HepG2 (cell line): ENCODE results near the gene CALML6. TPM values are rescaled to one million over a fixed set of nuclear protein-coding genes. Genes with fewer than 3 reads are reported as not detected.

Experiments
- AGO1 ChIP-seq: fragments of 200-400 bp; formaldehyde crosslinking; IDR thresholded peaks from 2 replicates; pipeline ENCODE4 v1.6.1; 2017; ENCODE audit warnings: mild to moderate bottlenecking, low read depth, low read length, moderate library complexity; ENCODE audit not compliant: poor library complexity, severe bottlenecking
- ATF1 ChIP-seq: IDR thresholded peaks from 2 replicates; pipeline ENCODE4 v1.6.1; 2016; ENCODE audit warnings: mild to moderate bottlenecking, control low read depth
- DMTF1 ChIP-seq: sonication (generic); formaldehyde crosslinking; IDR thresholded peaks from 2 replicates; pipeline ENCODE4 v1.4.0; 2020; ENCODE audit warnings: mild to moderate bottlenecking, missing genetic modification reagents
- E2F5 ChIP-seq: sonication (generic); formaldehyde crosslinking; conservative IDR thresholded peaks from 2 replicates; pipeline ENCODE4 v1.4.0; 2020; ENCODE audit warnings: missing genetic modification reagents
- ELF3 ChIP-seq: IDR thresholded peaks from 2 replicates; pipeline ENCODE4 v1.6.1; 2016; ENCODE audit warnings: missing genetic modification reagents, missing compliant biosample characterization
- FOXM1 ChIP-seq: sonication (generic); formaldehyde crosslinking; IDR thresholded peaks from 2 replicates; pipeline ENCODE4 v1.5.0; 2020; ENCODE audit warnings: missing genetic modification reagents
- HNF4A ChIP-seq: sonication (generic); formaldehyde crosslinking; IDR thresholded peaks from 2 replicates; pipeline ENCODE4 v1.4.0; 2020; ENCODE audit warnings: missing genetic modification reagents
- NBN ChIP-seq: fragments of 450-650 bp; conservative IDR thresholded peaks from 2 replicates; pipeline ENCODE4 v1.6.1; 2017
- PAF1 ChIP-seq: IDR thresholded peaks from 2 replicates; pipeline ENCODE4 v1.6.1; 2016; ENCODE audit warnings: missing genetic modification reagents, missing compliant biosample characterization
- PBX3 ChIP-seq: sonication (generic); formaldehyde crosslinking; IDR thresholded peaks from 2 replicates; pipeline ENCODE4 v1.8.1; 2023; ENCODE audit warnings: missing genetic modification reagents, inconsistent platforms, borderline replicate concordance
- RERE ChIP-seq: IDR thresholded peaks from 2 replicates; pipeline ENCODE4 v1.6.1; 2016; ENCODE audit warnings: low read depth, missing genetic modification reagents, missing compliant biosample characterization
- SMC3 ChIP-seq: IDR thresholded peaks from 2 replicates; pipeline ENCODE4 v1.6.1; 2011; ENCODE audit warnings: low read length, improper control_type of control experiment
- SOX5 ChIP-seq: IDR thresholded peaks from 2 replicates; pipeline ENCODE4 v1.6.1; 2016; ENCODE audit warnings: borderline replicate concordance
- SRSF4 ChIP-seq: fragments of 200-400 bp; formaldehyde crosslinking; IDR thresholded peaks from one replicate; pipeline ENCODE4 v1.6.1; 2018; ENCODE audit warnings: mild to moderate bottlenecking, low read depth, low read length, moderate library complexity; ENCODE audit not compliant: poor library complexity, severe bottlenecking
- XRCC5 ChIP-seq: fragments of 200-400 bp; formaldehyde crosslinking; optimal IDR thresholded peaks from 2 replicates; pipeline ENCODE3; 2017; ENCODE audit warnings: mild to moderate bottlenecking, low read length
- ZBTB21 ChIP-seq: sonication (generic); formaldehyde crosslinking; IDR thresholded peaks from 2 replicates; pipeline ENCODE4 v1.4.0; 2020; ENCODE audit warnings: missing genetic modification reagents
- ZBTB7B ChIP-seq: sonication (generic); formaldehyde crosslinking; IDR thresholded peaks from 2 replicates; pipeline ENCODE4 v1.4.0; 2020; ENCODE audit warnings: missing genetic modification reagents
- ZBTB8A ChIP-seq: sonication (generic); formaldehyde crosslinking; IDR thresholded peaks from 2 replicates; pipeline ENCODE4 v1.4.0; 2020; ENCODE audit warnings: mild to moderate bottlenecking, low read depth, missing genetic modification reagents, borderline replicate concordance
- ZNF138 ChIP-seq: sonication (generic); formaldehyde crosslinking; IDR thresholded peaks from 2 replicates; pipeline ENCODE4 v1.5.0; 2020; ENCODE audit warnings: mild to moderate bottlenecking, low read depth, missing genetic modification reagents
- ZNF619 ChIP-seq: sonication (generic); formaldehyde crosslinking; IDR thresholded peaks from 2 replicates; pipeline ENCODE4 v1.4.0; 2020; ENCODE audit warnings: mild to moderate bottlenecking, missing genetic modification reagents
- ZNF772 ChIP-seq: sonication (generic); formaldehyde crosslinking; IDR thresholded peaks from 2 replicates; pipeline ENCODE4 v1.5.0; 2020; ENCODE audit warnings: mild to moderate bottlenecking, missing genetic modification reagents
- polyA plus RNA-seq, 8 experiments: library from polyadenylated mRNA; depleted of rRNA in 3 of 8; stranded (reverse) in 7 of 8; unstranded in 1 of 8; fragments of >200 nt; fragmentation: Illumina TruSeq in 4 of 8; extraction: Trizol in 4 of 8; gene quantifications; 2 replicates each; pipeline versions ENCODE4 v1.2.1 to v1.2.3, GENCODE V29; 2011 to 2016; ENCODE audit warnings: low read depth in 4 of 8, missing spikeins in 1 of 8, mixed read lengths in 1 of 8; ENCODE audit not compliant: insufficient read depth in 1 of 8
- total RNA-seq, 5 experiments: library from RNA; depleted of rRNA; stranded (reverse); fragments of >200 nt; fragmentation: Illumina TruSeq; extraction: Trizol; gene quantifications; 2 replicates each; pipeline ENCODE4 v1.2.3, GENCODE V29; 2016; ENCODE audit warnings: low read depth in 1 of 5

CALML6 gene
- total and polyA plus RNA-seq, 2 of the 13 experiments (the other 11 are each of a cell fraction or from before 2014, with no cell fraction given): 0.11 to 0.12 TPM

GRCh38 chr1:1919304-1920056 lies 4.4 kb downstream of the CALML6 start (continued):
- TF ChIP-seq RERE (no peak), ZNF138 (CRISPR knock-in tag) (no peak; the same call in 1 of the 2 replicates), FOXM1 (CRISPR knock-in tag) (no peak), ELF3 (CRISPR knock-in tag) (0 out of 2 replicates have a peak, but pooled peaks have one; percentile 20), SRSF4 (no peak), SMC3 (no peak), ATF1 (no peak), ZBTB7B (CRISPR knock-in tag) (peak; percentile 45; the same call in 1 of the 2 replicates), E2F5 (CRISPR knock-in tag) (no peak), PAF1 (no peak), XRCC5 (no peak), NBN (no peak), PBX3 (no peak), DMTF1 (CRISPR knock-in tag) (no peak), HNF4A (CRISPR knock-in tag) (peak; percentile 39), AGO1 (no peak), ZNF619 (CRISPR knock-in tag) (no peak), ZBTB8A (no peak), ZBTB21 (CRISPR knock-in tag) (no peak), ZNF772 (peak; percentile 34; the same call in 1 of the 2 replicates), SOX5 (peak; percentile 59; the same call in 1 of the 2 replicates)
